IPS-15b (cell line): ENCODE data around the gene BHLHE23.

Experiments
- H3K27me3 ChIP-seq: one replicate; pipeline ENCODE4 v1.6.1; 2013; ENCODE audit warnings: low read length; ENCODE audit not compliant: control insufficient read depth, insufficient read depth
- H3K36me3 ChIP-seq: one replicate; pipeline ENCODE4 v1.6.1; 2013; ENCODE audit warnings: low read length; ENCODE audit not compliant: control insufficient read depth, insufficient read depth
- H3K4me1 ChIP-seq: one replicate; pipeline ENCODE4 v1.6.1; 2013; ENCODE audit warnings: mild to moderate bottlenecking, low read length; ENCODE audit not compliant: control insufficient read depth, insufficient read depth
- H3K4me3 ChIP-seq: one replicate; pipeline ENCODE4 v1.5.1; 2013; ENCODE audit warnings: low read depth, low read length
- H3K9ac ChIP-seq: one replicate; pipeline ENCODE4 v1.6.1; 2013; ENCODE audit warnings: low read depth, mild to moderate bottlenecking, low read length
- H3K9me3 ChIP-seq: one replicate; pipeline ENCODE4 v1.6.1; 2013; ENCODE audit warnings: mild to moderate bottlenecking, low read length; ENCODE audit not compliant: control insufficient read depth, insufficient read depth

Gene BHLHE23

GRCh38 chr20:62970307-62971210, 36.2 kb downstream of the BHLHE23 start:
- Histone ChIP-seq H3K27me3 (peaks cover 10% of the 10 kb centered on the region), H3K4me1 (peaks cover 2% of the 10 kb centered on the region), H3K9ac (peak overlapping the region; percentile 37)

GRCh38 chr20:62969939-62970306, 36.8 kb downstream of the BHLHE23 start:
- Histone ChIP-seq H3K27me3 (peaks cover 8% of the 10 kb centered on the region), H3K9ac (no peak overlapping the region), H3K9me3 (no peaks in the 10 kb centered on the region), H3K4me3 (no peak overlapping the region), H3K4me1 (peaks cover 2% of the 10 kb centered on the region), H3K36me3 (peaks cover 11% of the 10 kb centered on the region)

More at GRCh38 chr20:62970307-62971210, 36.2 kb downstream of the BHLHE23 start:
- H3K4me3 ChIP-seq = no peak overlapping the region
- H3K36me3 ChIP-seq = peaks cover 7% of the 10 kb centered on the region
- no peaks in the 10 kb centered on the region for H3K9me3 ChIP-seq

- Histone ChIP-seq H3K9ac (no peak overlapping the region), H3K4me1 (no peaks in the 10 kb centered on the region), H3K36me3 (peaks cover 17% of the 10 kb centered on the region), H3K9me3 (no peaks in the 10 kb centered on the region), H3K27me3 (peaks cover 8% of the 10 kb centered on the region), H3K4me3 (no peak overlapping the region)
Measured at GRCh38 chr20:62969179-62969760, 37.5 kb downstream of the BHLHE23 start.

- Histone ChIP-seq H3K27me3 (peaks cover 8% of the 10 kb centered on the region), H3K4me3 (no peak overlapping the region), H3K9ac (no peak overlapping the region), H3K9me3 (no peaks in the 10 kb centered on the region), H3K36me3 (peaks cover 18% of the 10 kb centered on the region), H3K4me1 (no peaks in the 10 kb centered on the region)
Measured at GRCh38 chr20:62968378-62969178, 38.2 kb downstream of the BHLHE23 start.

- H3K27me3 ChIP-seq = peaks cover 4% of the 10 kb centered on the region
Measured at GRCh38 chr20:62967628-62968351, 39.0 kb downstream of the BHLHE23 start.

GRCh38 chr20:62967149-62967501, 39.6 kb downstream of the BHLHE23 start:
- Histone ChIP-seq H3K4me1 (no peaks in the 10 kb centered on the region), H3K36me3 (peaks cover 25% of the 10 kb centered on the region), H3K4me3 (no peak overlapping the region), H3K9ac (no peak overlapping the region), H3K27me3 (no peaks in the 10 kb centered on the region), H3K9me3 (no peaks in the 10 kb centered on the region)

More at GRCh38 chr20:62967628-62968351, 39.0 kb downstream of the BHLHE23 start:
- Histone ChIP-seq H3K9me3 (no peaks in the 10 kb centered on the region), H3K36me3 (peaks cover 19% of the 10 kb centered on the region), H3K4me3 (no peak overlapping the region), H3K4me1 (no peaks in the 10 kb centered on the region), H3K9ac (no peak overlapping the region)

GRCh38 chr20:62966212-62967148, 40.3 kb downstream of the BHLHE23 start:
- Histone ChIP-seq H3K9me3 (no peaks in the 10 kb centered on the region), H3K4me1 (no peaks in the 10 kb centered on the region), H3K4me3 (no peak overlapping the region), H3K36me3 (peaks cover 25% of the 10 kb centered on the region), H3K9ac (no peak overlapping the region), H3K27me3 (no peaks in the 10 kb centered on the region)

GRCh38 chr20:62965363-62965771, 41.4 kb downstream of the BHLHE23 start:
- Histone ChIP-seq H3K4me1 (no peaks in the 10 kb centered on the region), H3K36me3 (peaks cover 27% of the 10 kb centered on the region), H3K9ac (no peak overlapping the region), H3K27me3 (no peaks in the 10 kb centered on the region), H3K4me3 (no peak overlapping the region), H3K9me3 (no peaks in the 10 kb centered on the region)

- Histone ChIP-seq H3K36me3 (peaks cover 29% of the 10 kb centered on the region), H3K9ac (no peak overlapping the region), H3K4me1 (no peaks in the 10 kb centered on the region), H3K27me3 (no peaks in the 10 kb centered on the region), H3K9me3 (no peaks in the 10 kb centered on the region), H3K4me3 (no peak overlapping the region)
Measured at GRCh38 chr20:62964700-62965099, 42.1 kb downstream of the BHLHE23 start.

GRCh38 chr20:62963614-62964397, 43.0 kb downstream of the BHLHE23 start:
- Histone ChIP-seq H3K27me3 (no peaks in the 10 kb centered on the region), H3K9me3 (no peaks in the 10 kb centered on the region)

More at GRCh38 chr20:62963614-62964397, 43.0 kb downstream of the BHLHE23 start:
- Histone ChIP-seq H3K4me1 (no peaks in the 10 kb centered on the region), H3K9ac (no peak overlapping the region), H3K36me3 (peaks cover 29% of the 10 kb centered on the region), H3K4me3 (no peak overlapping the region)
